DOHH2 (cell line): ENCODE data around the gene NT5DC3.

Source experiments
- H3F3A ChIP-seq: fragments of 200-600 bp; sonication (generic), shearing (Covaris generic); 2 replicates; pipeline ENCODE4 v1.6.0; 2016; ENCODE audit warnings: antibody characterized with exemption, mild to moderate bottlenecking; ENCODE audit not compliant: control insufficient read depth, insufficient read depth
- H3K27ac ChIP-seq: fragments of 200-600 bp; sonication (generic); 2 replicates; pipeline ENCODE4 v1.5.1; 2014; ENCODE audit warnings: low read depth, mild to moderate bottlenecking, low read length, moderate library complexity
- H3K27me3 ChIP-seq: fragments of 200-600 bp; sonication (generic); 2 replicates; pipeline ENCODE4 v1.6.1; 2014; ENCODE audit warnings: mild to moderate bottlenecking, low read length, mixed read lengths; ENCODE audit not compliant: control insufficient read depth
- H3K36me3 ChIP-seq: fragments of 200-600 bp; sonication (generic); 2 replicates; pipeline ENCODE4 v1.6.1; 2014; ENCODE audit warnings: mild to moderate bottlenecking, low read length, moderate library complexity, mixed read lengths; ENCODE audit not compliant: control insufficient read depth
- H3K4me1 ChIP-seq: fragments of 200-600 bp; sonication (generic); 2 replicates; pipeline ENCODE4 v1.6.1; 2014; ENCODE audit warnings: mild to moderate bottlenecking, low read length, mixed read lengths; ENCODE audit not compliant: control insufficient read depth
- H3K4me2 ChIP-seq: fragments of 200-600 bp; sonication (generic); 2 replicates; pipeline ENCODE4 v1.6.0; 2014; ENCODE audit warnings: mild to moderate bottlenecking, low read length, moderate library complexity
- H3K4me3 ChIP-seq: fragments of 200-600 bp; sonication (generic); 2 replicates; pipeline ENCODE4 v1.5.1; 2014; ENCODE audit warnings: mild to moderate bottlenecking, low read length, mixed read lengths
- H3K79me2 ChIP-seq: fragments of 200-600 bp; sonication (generic); 2 replicates; pipeline ENCODE4 v1.6.1; 2014; ENCODE audit warnings: mild to moderate bottlenecking, low read length, mixed read lengths; ENCODE audit not compliant: control insufficient read depth
- H3K9me2 ChIP-seq: fragments of 200-600 bp; sonication (generic); replicated peaks from 2 replicates; pipeline ENCODE4 v1.6.1; 2014; ENCODE audit warnings: mild to moderate bottlenecking, low read length, mixed read lengths; ENCODE audit not compliant: control insufficient read depth
- H3K9me3 ChIP-seq: fragments of 200-600 bp; sonication (generic); 2 replicates; pipeline ENCODE4 v1.6.1; 2014; ENCODE audit warnings: antibody characterized with exemption, low read length, mixed read lengths; ENCODE audit not compliant: control insufficient read depth, insufficient read depth
- H4K20me1 ChIP-seq: fragments of 200-600 bp; sonication (generic); 2 replicates; pipeline ENCODE4 v1.6.0; 2014; ENCODE audit warnings: low read depth, mild to moderate bottlenecking, antibody characterized with exemption, low read length, moderate library complexity; ENCODE audit not compliant: control insufficient read depth, insufficient read depth
- CTCF ChIP-seq: fragments of 200-600 bp; sonication (generic); IDR thresholded peaks from one replicate; pipeline ENCODE4 v1.5.1; 2014; ENCODE audit warnings: antibody characterized with exemption, mild to moderate bottlenecking, low read depth, low read length; ENCODE audit not compliant: poor library complexity, severe bottlenecking
- EZH2phosphoT487 ChIP-seq: fragments of 200-600 bp; sonication (generic); IDR thresholded peaks from 2 replicates; pipeline ENCODE4 v1.6.1; 2017; ENCODE audit warnings: borderline replicate concordance, mild to moderate bottlenecking, antibody characterized with exemption, low read length, moderate library complexity, mixed read lengths

Gene NT5DC3

GRCh38 chr12:103824845-103825244 lies 16.2 kb downstream of the NT5DC3 start:
- no peaks in the 10 kb centered on the region; the same call in 1 of the 2 replicates for H3K79me2 ChIP-seq
- TF ChIP-seq CTCF (no peak), EZH2phosphoT487 (no peak)
- no peaks in the 10 kb centered on the region for H3K36me3 ChIP-seq
- no peaks in the 10 kb centered on the region for H3F3A ChIP-seq
- no peaks in the 10 kb centered on the region for H3K4me1 ChIP-seq
- no peak overlapping the region for H3K4me2 ChIP-seq
- H3K9me3 ChIP-seq: peaks cover 7% of the 10 kb centered on the region; the same call in 1 of the 2 replicates
- no peaks in the 10 kb centered on the region for H3K27me3 ChIP-seq
- no peaks in the 10 kb centered on the region; the same call in 1 of the 2 replicates for H4K20me1 ChIP-seq
- H3K27ac ChIP-seq: no peak overlapping the region
- H3K9me2 ChIP-seq: no peaks in the 10 kb centered on the region
- H3K4me3 ChIP-seq: no peak overlapping the region

GRCh38 chr12:103824290-103824689 lies 16.7 kb downstream of the NT5DC3 start:
- Histone ChIP-seq H3K36me3 (no peaks in the 10 kb centered on the region), H3K79me2 (no peaks in the 10 kb centered on the region; the same call in 1 of the 2 replicates), H3K9me2 (no peaks in the 10 kb centered on the region), H3K27me3 (no peaks in the 10 kb centered on the region), H3K27ac (no peak overlapping the region), H3K4me2 (no peak overlapping the region), H3F3A (no peaks in the 10 kb centered on the region), H3K9me3 (peaks cover 7% of the 10 kb centered on the region; the same call in 1 of the 2 replicates), H3K4me3 (no peak overlapping the region), H4K20me1 (no peaks in the 10 kb centered on the region; the same call in 1 of the 2 replicates), H3K4me1 (no peaks in the 10 kb centered on the region)
- no peak for TF ChIP-seq EZH2phosphoT487
- no peak for TF ChIP-seq CTCF

GRCh38 chr12:103823871-103824270 lies 17.2 kb downstream of the NT5DC3 start:
- TF ChIP-seq CTCF (no peak), EZH2phosphoT487 (no peak)
- Histone ChIP-seq H3K4me3 (no peak overlapping the region), H4K20me1 (no peaks in the 10 kb centered on the region; the same call in 1 of the 2 replicates), H3K27ac (no peak overlapping the region), H3K79me2 (no peaks in the 10 kb centered on the region; the same call in 1 of the 2 replicates), H3K27me3 (no peaks in the 10 kb centered on the region), H3K9me2 (no peaks in the 10 kb centered on the region), H3K9me3 (peaks cover 7% of the 10 kb centered on the region; the same call in 1 of the 2 replicates), H3K4me1 (no peaks in the 10 kb centered on the region), H3F3A (no peaks in the 10 kb centered on the region), H3K4me2 (no peak overlapping the region), H3K36me3 (no peaks in the 10 kb centered on the region)
